ENCODE measurements around the gene C5AR1.
A peak's percentile ranks its signal among the peaks of the same experiment; 100 is the strongest.
"Not testable (repeated sequence)": the region's sequence is repeated elsewhere in the genome, so short reads cannot be mapped to it uniquely, and the experiment has no call there.

C5AR1 gene

DNA sequence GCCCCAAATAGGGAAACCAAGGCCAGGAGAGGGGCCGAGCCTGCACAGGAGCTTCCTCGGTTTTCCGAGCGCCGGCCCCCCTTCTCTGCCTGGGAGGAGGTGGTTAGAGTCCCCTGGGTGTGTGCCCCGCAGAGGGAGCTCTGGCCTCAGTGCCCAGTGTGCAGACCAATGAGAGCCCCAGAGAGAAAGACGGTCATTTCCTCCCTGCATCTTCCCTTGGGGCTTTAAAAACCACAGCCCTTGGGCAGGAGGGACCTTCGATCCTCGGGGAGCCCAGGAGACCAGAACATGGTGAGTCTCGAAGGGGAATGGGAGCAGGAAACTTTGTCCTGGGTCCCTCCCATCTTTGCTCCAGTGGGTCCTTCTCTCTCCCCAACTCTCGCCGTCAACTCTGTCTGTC is at the start of gene C5AR1:
TSS of gene C5AR1 (plus strand) at position 254 of the 400 bp plus-strand sequence. CDS start at position 289, 35 bp downstream.
- no peaks in the 10 kb centered on the region for H3K36me3 ChIP-seq (ENCODE audit: control insufficient read depth, low read depth, low read length)
- H3K27ac ChIP-seq (ENCODE audit: low read length): no peak within 1 kb of the TSS
- H3K9me3 ChIP-seq (ENCODE audit: control insufficient read depth, low read depth, low read length): no peaks in the 10 kb centered on the region
- no peak within 1 kb of the TSS for H3K4me3 ChIP-seq (ENCODE audit: low read length)
- no peak within 1 kb of the TSS for H3K9ac ChIP-seq (ENCODE audit: low read length)
- no peaks in the 10 kb centered on the region for H3K4me1 ChIP-seq (ENCODE audit: control insufficient read depth, low read depth, low read length)
- no peaks in the 10 kb centered on the region for H3K27me3 ChIP-seq (ENCODE audit: control insufficient read depth, insufficient read depth, low read length)

DNA sequence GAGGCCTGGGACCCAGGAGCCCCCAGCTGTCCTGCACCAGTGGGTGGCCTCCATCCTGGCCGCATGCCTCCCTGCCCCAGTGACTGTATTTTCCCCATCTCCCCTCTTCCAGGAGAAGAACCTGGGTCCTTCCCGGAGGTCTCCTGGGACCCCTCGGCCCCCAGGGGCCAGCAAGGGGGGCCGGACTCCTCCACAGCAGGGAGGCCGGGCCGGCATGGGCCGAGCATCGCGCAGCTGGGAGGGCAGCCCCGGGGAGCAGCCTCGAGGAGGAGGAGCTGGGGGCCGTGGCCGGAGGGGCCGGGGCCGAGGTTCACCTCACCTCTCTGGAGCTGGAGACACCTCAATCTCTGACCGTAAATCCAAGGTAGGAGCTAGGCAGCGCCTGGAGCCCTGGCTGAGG is 49.2 kb upstream of the C5AR1 start:
- Histone ChIP-seq H3K27me3 (ENCODE audit: control insufficient read depth, insufficient read depth, low read length) (no peaks in the 10 kb centered on the region), H3K4me1 (ENCODE audit: control insufficient read depth, low read depth, low read length) (peaks cover 6% of the 10 kb centered on the region), H3K27ac (ENCODE audit: low read length) (no peak overlapping the region), H3K9me3 (ENCODE audit: control insufficient read depth, low read depth, low read length) (no peaks in the 10 kb centered on the region), H3K36me3 (ENCODE audit: control insufficient read depth, low read depth, low read length) (peaks cover 25% of the 10 kb centered on the region), H3K9ac (ENCODE audit: low read length) (no peak overlapping the region), H3K4me3 (ENCODE audit: low read length) (no peak overlapping the region)

DNA sequence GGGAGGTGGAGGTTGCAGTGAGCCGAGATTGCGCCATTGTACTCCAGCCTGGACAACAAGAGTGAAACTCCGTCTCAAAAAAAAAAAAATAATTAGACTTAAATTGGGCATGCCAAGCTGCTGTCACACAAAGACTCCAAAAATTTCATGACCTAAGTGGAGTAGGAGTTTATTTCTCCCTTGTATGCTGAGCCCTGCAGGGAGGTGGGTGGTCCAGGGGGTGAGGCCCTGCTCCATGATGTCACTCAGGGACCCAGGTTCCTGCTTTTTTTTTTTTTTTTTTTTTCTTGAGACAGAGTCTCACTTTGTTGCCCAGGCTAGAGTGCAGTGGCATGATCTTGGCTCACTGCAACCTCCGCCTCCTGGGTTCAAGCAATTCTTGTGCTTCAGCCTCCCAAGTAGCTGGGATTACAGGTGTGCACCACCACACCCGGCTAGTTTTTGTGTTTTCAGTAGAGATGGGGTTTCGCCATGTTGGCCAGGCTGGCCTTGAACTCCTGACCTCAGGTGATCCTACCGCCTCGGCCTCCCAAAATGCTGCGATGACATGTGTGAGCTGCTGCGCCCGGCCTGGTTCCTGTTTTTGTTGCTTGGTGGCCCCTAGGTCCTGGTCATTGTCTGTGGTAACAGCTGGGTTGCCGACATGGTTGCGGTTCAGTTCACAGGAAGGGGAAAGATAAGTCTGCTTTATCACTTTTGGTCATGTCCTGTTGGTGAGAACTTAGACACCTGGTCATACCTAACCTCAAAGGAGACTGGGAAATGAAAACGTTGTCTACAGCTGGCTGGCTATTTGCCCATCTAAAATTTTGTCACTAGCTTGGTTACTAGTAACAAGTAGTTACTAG is 47.5 kb upstream of the C5AR1 start:
- H3K27ac ChIP-seq (ENCODE audit: low read length); H3K4me3 ChIP-seq (ENCODE audit: low read length); H3K4me1 ChIP-seq (ENCODE audit: control insufficient read depth, low read depth, low read length); H3K9me3 ChIP-seq (ENCODE audit: control insufficient read depth, low read depth, low read length); H3K9ac ChIP-seq (ENCODE audit: low read length); H3K27me3 ChIP-seq (ENCODE audit: control insufficient read depth, insufficient read depth, low read length): not testable (repeated sequence)
- H3K36me3 ChIP-seq (ENCODE audit: control insufficient read depth, low read depth, low read length): peaks cover 32% of the 10 kb centered on the region

DNA sequence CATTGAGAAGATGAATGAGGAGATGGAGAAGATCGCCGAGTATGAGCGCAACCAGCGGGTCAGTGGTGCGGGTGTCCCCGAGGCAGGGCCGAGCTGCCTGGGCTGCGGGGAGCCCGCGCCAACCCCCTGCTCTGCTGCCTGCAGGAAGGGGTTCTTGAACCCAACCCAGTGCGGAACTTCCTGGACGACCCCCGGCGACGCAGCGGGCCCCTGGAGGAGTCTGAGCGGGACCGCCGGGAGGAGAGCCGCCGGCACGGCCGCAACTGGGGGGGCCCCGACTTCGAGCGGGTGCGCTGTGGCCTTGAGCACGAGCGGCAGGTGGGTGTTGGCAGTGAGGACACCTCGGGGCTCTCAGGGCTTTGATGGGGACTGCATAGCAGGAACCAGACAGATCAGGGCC is 45.0 kb upstream of the C5AR1 start:
- H3K27ac ChIP-seq (ENCODE audit: low read length): no peak overlapping the region
- no peak overlapping the region for H3K9ac ChIP-seq (ENCODE audit: low read length)
- no peaks in the 10 kb centered on the region for H3K27me3 ChIP-seq (ENCODE audit: control insufficient read depth, insufficient read depth, low read length)
- H3K4me3 ChIP-seq (ENCODE audit: low read length): no peak overlapping the region
- H3K4me1 ChIP-seq (ENCODE audit: control insufficient read depth, low read depth, low read length): no peaks in the 10 kb centered on the region
- H3K9me3 ChIP-seq (ENCODE audit: control insufficient read depth, low read depth, low read length): no peaks in the 10 kb centered on the region
- peaks cover 36% of the 10 kb centered on the region for H3K36me3 ChIP-seq (ENCODE audit: control insufficient read depth, low read depth, low read length)

DNA sequence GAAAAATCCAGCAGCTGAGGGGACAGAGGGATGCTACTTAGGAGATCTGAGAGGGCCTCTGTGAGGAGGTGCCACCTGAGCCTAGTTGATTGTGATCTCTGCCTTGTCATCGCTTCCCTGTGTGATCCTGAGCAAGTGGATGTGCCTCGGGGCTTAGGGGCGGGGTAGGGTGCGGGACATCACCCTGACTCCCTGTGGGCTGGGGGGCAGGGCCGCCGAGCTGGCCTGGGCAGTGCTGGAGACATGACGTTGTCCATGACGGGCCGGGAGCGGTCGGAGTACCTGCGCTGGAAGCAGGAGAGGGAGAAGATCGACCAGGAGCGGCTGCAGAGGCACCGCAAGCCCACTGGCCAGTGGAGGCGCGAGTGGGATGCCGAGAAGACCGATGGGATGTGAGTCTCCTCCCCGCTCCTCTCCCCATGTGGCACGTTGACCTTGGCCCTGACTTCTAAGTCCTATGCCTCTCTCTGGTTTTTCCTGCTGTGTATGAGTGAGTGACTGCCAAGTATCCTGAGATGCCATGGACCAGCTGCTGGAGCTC is 43.2 kb upstream of the C5AR1 start:
- Histone ChIP-seq H3K27ac (ENCODE audit: low read length) (no peak overlapping the region), H3K36me3 (ENCODE audit: control insufficient read depth, low read depth, low read length) (peaks cover 29% of the 10 kb centered on the region), H3K9ac (ENCODE audit: low read length) (no peak overlapping the region), H3K4me3 (ENCODE audit: low read length) (no peak overlapping the region), H3K27me3 (ENCODE audit: control insufficient read depth, insufficient read depth, low read length) (no peaks in the 10 kb centered on the region), H3K4me1 (ENCODE audit: control insufficient read depth, low read depth, low read length) (no peaks in the 10 kb centered on the region), H3K9me3 (ENCODE audit: control insufficient read depth, low read depth, low read length) (no peaks in the 10 kb centered on the region)

DNA sequence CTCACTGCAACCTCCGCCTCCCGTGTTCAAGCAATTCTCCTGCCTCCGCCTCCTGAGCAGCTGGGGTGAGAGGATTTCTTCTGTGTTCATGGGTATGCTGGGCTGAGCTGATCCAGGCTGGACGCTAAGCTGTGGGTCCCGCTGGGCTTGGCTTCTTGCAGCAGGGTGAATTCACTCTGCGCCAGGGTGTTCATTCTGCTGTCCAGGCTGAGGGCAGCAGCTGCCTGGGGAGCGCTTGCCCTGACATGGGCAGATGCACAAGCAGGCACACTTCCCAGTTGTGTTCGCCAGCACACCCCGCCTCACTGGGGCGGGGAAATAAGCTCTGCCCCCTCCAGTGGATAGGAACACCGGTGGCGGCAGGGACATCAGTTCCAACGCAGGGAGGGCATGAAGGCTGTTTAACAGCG is 42.3 kb upstream of the C5AR1 start:
- Histone ChIP-seq H3K27ac (ENCODE audit: low read length) (no peak overlapping the region), H3K36me3 (ENCODE audit: control insufficient read depth, low read depth, low read length) (peaks cover 29% of the 10 kb centered on the region), H3K4me3 (ENCODE audit: low read length) (no peak overlapping the region), H3K4me1 (ENCODE audit: control insufficient read depth, low read depth, low read length) (no peaks in the 10 kb centered on the region), H3K27me3 (ENCODE audit: control insufficient read depth, insufficient read depth, low read length) (no peaks in the 10 kb centered on the region), H3K9ac (ENCODE audit: low read length) (no peak overlapping the region), H3K9me3 (ENCODE audit: control insufficient read depth, low read depth, low read length) (no peaks in the 10 kb centered on the region)

DNA sequence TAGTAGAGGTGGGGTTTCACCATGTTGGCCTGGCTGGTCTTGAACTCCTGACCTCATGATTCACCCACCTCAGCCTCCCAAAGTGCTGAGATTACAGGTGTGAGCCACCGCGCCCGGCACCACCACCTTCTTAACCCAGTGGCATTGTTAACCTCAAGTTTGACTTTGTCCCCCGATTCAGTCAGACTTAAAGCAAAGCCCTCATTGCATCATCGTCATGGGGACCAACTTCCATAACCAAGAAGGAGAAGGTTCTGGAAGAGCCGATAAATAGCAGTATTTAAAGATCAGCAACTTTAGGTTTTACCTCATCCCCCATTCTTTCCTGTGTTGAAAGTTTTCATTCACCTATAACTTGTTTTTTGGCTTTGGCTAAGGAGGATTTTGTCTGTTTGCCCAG is 41.6 kb upstream of the C5AR1 start:
- no peaks in the 10 kb centered on the region for H3K4me1 ChIP-seq (ENCODE audit: control insufficient read depth, low read depth, low read length)
- H3K4me3 ChIP-seq (ENCODE audit: low read length): no peak overlapping the region
- peaks cover 29% of the 10 kb centered on the region for H3K36me3 ChIP-seq (ENCODE audit: control insufficient read depth, low read depth, low read length)
- H3K9me3 ChIP-seq (ENCODE audit: control insufficient read depth, low read depth, low read length): no peaks in the 10 kb centered on the region
- no peak overlapping the region for H3K9ac ChIP-seq (ENCODE audit: low read length)
- no peaks in the 10 kb centered on the region for H3K27me3 ChIP-seq (ENCODE audit: control insufficient read depth, insufficient read depth, low read length)
- H3K27ac ChIP-seq (ENCODE audit: low read length): no peak overlapping the region

DNA sequence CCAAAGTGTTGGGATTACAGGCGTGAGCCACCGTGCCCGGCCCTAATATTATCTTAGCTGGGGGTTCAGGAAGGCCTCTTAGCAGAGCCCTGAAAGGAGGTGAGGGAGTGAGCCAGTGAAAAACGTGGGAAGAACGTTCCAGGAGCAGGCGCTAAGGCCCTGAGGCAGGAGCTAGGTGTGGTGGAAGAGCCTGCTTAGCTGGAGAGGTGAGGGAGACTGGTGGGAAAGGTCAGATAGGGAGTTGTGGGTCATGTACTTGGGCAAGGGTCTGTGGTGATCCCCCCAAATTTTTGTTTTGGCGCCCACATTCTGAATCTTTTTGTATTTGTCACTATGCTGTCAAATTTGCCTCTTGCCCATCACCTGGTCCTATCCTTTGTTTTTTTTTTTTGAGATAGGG is 40.1 kb upstream of the C5AR1 start:
- Histone ChIP-seq H3K9ac (ENCODE audit: low read length) (no peak overlapping the region), H3K36me3 (ENCODE audit: control insufficient read depth, low read depth, low read length) (peaks cover 29% of the 10 kb centered on the region), H3K4me1 (ENCODE audit: control insufficient read depth, low read depth, low read length) (no peaks in the 10 kb centered on the region)

DNA sequence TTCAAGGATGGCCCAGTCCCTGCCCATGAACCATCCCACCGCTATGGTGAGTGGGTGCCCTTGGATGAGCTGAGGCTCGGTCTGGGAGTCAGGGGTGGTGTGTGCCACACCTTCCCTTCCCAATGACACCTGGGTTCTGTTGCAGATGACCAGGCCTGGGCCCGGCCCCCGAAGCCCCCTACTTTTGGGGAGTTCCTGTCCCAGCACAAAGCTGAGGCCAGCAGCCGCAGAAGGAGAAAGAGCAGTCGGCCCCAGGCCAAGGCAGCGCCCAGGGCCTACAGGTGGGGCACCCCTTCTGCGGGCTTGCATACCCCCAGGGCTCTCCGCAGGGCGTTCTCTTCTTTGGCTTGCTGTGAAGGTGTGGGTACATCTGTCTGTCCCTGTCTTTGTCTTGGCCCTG is 39.3 kb upstream of the C5AR1 start:
- Histone ChIP-seq H3K9me3 (ENCODE audit: control insufficient read depth, low read depth, low read length) (no peaks in the 10 kb centered on the region), H3K27me3 (ENCODE audit: control insufficient read depth, insufficient read depth, low read length) (peaks cover 5% of the 10 kb centered on the region), H3K4me1 (ENCODE audit: control insufficient read depth, low read depth, low read length) (peaks cover 1% of the 10 kb centered on the region), H3K27ac (ENCODE audit: low read length) (no peak overlapping the region), H3K4me3 (ENCODE audit: low read length) (no peak overlapping the region), H3K36me3 (ENCODE audit: control insufficient read depth, low read depth, low read length) (peaks cover 27% of the 10 kb centered on the region), H3K9ac (ENCODE audit: low read length) (no peak overlapping the region)

More for the DNA sequence above, 40.1 kb upstream of the C5AR1 start:
- H3K4me3 ChIP-seq (ENCODE audit: low read length): no peak overlapping the region
- H3K27me3 ChIP-seq (ENCODE audit: control insufficient read depth, insufficient read depth, low read length): no peaks in the 10 kb centered on the region
- H3K27ac ChIP-seq (ENCODE audit: low read length): no peak overlapping the region
- no peaks in the 10 kb centered on the region for H3K9me3 ChIP-seq (ENCODE audit: control insufficient read depth, low read depth, low read length)

DNA sequence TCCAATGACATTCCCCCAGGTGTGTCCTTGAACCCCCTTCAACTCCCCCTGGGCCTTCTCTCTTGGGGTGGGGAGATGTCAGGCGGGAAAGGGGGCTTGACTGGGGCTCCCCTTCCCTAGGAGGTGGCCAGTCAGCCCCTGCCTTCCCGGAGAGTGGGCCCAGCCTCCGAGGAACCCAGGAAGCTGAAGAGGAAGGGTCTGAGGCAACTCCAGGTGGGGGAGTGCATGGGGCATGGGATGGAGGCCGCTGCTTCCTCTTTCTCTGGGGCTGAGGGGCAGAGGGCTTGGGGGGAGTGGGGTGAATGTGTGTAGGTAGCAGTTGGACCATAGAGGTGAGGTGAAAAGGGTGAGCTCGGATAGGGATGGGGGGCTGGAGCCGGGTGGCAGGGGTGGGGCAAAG is 37.7 kb upstream of the C5AR1 start:
- H3K9ac ChIP-seq (ENCODE audit: low read length): no peak overlapping the region
- H3K4me1 ChIP-seq (ENCODE audit: control insufficient read depth, low read depth, low read length): peaks cover 6% of the 10 kb centered on the region
- H3K27me3 ChIP-seq (ENCODE audit: control insufficient read depth, insufficient read depth, low read length): peaks cover 16% of the 10 kb centered on the region
- H3K36me3 ChIP-seq (ENCODE audit: control insufficient read depth, low read depth, low read length): peaks cover 19% of the 10 kb centered on the region
- peak overlapping the region; percentile 95 for H3K4me3 ChIP-seq (ENCODE audit: low read length)
- H3K9me3 ChIP-seq (ENCODE audit: control insufficient read depth, low read depth, low read length): no peaks in the 10 kb centered on the region
- H3K27ac ChIP-seq (ENCODE audit: low read length): no peak overlapping the region

DNA sequence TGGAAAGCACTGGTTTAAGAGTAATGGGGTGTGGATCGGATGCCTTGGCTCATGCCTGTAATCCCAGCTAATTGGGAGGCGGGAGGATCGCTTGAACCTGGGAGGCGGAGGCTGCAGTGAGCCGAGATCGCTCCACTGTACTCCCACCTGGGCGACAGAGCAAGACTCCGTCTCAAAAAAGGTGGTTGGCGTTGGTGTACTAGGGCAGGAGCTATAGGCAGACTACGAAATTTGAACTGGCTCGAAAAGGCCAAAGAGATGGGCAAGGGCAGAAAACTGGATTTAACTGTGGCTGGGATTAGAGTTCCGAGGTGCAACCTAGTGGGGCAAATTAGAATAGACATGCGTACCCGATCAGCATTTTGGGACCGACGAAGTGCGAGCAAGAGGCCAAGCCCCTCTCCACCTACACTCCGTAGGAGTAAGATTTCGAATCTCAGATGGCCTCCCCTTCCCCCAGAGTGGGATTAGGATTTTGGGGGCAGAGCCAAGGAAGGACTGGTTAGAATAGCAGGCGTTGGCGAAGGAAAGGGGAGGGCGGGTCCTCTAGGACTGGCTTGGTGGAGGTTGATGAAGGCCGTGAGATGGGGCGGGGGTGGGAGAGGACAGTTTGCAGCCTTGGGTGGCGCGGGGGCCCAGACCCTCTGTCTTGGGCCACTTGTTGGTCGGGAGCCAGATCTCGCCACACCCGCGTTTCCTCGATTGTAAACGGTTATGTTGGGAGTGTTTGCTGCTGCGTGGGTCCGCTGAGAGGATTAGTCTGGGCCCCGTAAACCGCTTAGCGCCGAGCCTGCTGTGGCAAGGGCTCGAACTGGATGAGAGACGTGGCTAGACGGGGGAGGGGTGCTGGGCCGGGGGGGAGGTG is 37.0 kb upstream of the C5AR1 start:
- H3K36me3 ChIP-seq (ENCODE audit: control insufficient read depth, low read depth, low read length): peaks cover 15% of the 10 kb centered on the region
- peaks cover 6% of the 10 kb centered on the region for H3K4me1 ChIP-seq (ENCODE audit: control insufficient read depth, low read depth, low read length)
- peaks cover 16% of the 10 kb centered on the region for H3K27me3 ChIP-seq (ENCODE audit: control insufficient read depth, insufficient read depth, low read length)
- no peak overlapping the region for H3K27ac ChIP-seq (ENCODE audit: low read length)
- H3K9ac ChIP-seq (ENCODE audit: low read length): peak overlapping the region; percentile 84
- peak overlapping the region; percentile 95 for H3K4me3 ChIP-seq (ENCODE audit: low read length)
- H3K9me3 ChIP-seq (ENCODE audit: control insufficient read depth, low read depth, low read length): no peaks in the 10 kb centered on the region
